Osteoblast (primary cell): Measurements from ENCODE around the gene CFAP53. TPM values are rescaled to one million over a fixed set of nuclear protein-coding genes. Genes with fewer than 3 reads are reported as not detected.

Experiments
- DNase-seq: peaks from one replicate; pipeline ENCODE4 v3.0.0; 2011; ENCODE audit warnings: low spot score, mixed read lengths; ENCODE audit not compliant: insufficient read length; ENCODE audit errors: missing footprints
- H2AFZ ChIP-seq: 2 replicates; pipeline ENCODE4 v1.6.0; 2011; ENCODE audit warnings: mild to moderate bottlenecking, low read length
- H3K27ac ChIP-seq: 2 replicates; pipeline ENCODE4 v1.5.1; 2011; ENCODE audit warnings: mild to moderate bottlenecking, low read depth, low read length, moderate library complexity
- H3K27me3 ChIP-seq: 2 replicates; pipeline ENCODE4 v1.6.0; 2012; ENCODE audit warnings: mild to moderate bottlenecking, control low read depth, inconsistent platforms, low read length, moderate library complexity; ENCODE audit not compliant: insufficient read depth
- H3K36me3 ChIP-seq: 2 replicates; pipeline ENCODE4 v1.5.1; 2011; ENCODE audit warnings: mild to moderate bottlenecking, low read length, control low read depth, moderate library complexity; ENCODE audit not compliant: insufficient read depth
- H3K4me1 ChIP-seq: 2 replicates; pipeline ENCODE4 v1.5.1; 2011; ENCODE audit warnings: mild to moderate bottlenecking, low read length, control low read depth, moderate library complexity; ENCODE audit not compliant: insufficient read depth
- H3K4me2 ChIP-seq: 2 replicates; pipeline ENCODE4 v1.6.0; 2011; ENCODE audit warnings: mild to moderate bottlenecking, low read length; ENCODE audit not compliant: insufficient read depth
- H3K4me3 ChIP-seq: fragments of 200-600 bp; sonication (generic); 3 replicates; pipeline ENCODE4 v1.5.1; 2012; ENCODE audit warnings: mild to moderate bottlenecking, low read length, inconsistent platforms; ENCODE audit not compliant: insufficient read depth
- H3K79me2 ChIP-seq: 2 replicates; pipeline ENCODE4 v1.6.0; 2012; ENCODE audit warnings: mild to moderate bottlenecking, low read length, control low read depth, inconsistent platforms; ENCODE audit not compliant: insufficient read depth
- H3K9me3 ChIP-seq: 2 replicates; pipeline ENCODE4 v1.5.1; 2011; ENCODE audit warnings: low read depth, low read length, control low read depth
- H4K20me1 ChIP-seq: 2 replicates; pipeline ENCODE4 v1.6.0; 2012; ENCODE audit warnings: mild to moderate bottlenecking, low read length, control low read depth; ENCODE audit not compliant: insufficient read depth
- CTCF ChIP-seq: IDR thresholded peaks from 2 replicates; pipeline ENCODE4 v1.5.1; 2011; ENCODE audit warnings: mild to moderate bottlenecking, low read depth, low read length, moderate library complexity; ENCODE audit errors: extremely low read depth
- total RNA-seq: library from RNA; depleted of rRNA; stranded (reverse); fragments of >200 nt; gene quantifications from 2 replicates; pipeline ENCODE4 v1.2.3, GENCODE V29; 2012

Gene CFAP53
- total RNA-seq = 0.36 and 0.59 TPM in 2 replicates

GRCh38 chr18:50266248-50266704 is at the start of gene CFAP53:
Gene CFAP53, minus strand, starts transcription at chr18:50266495. Its CDS starts 91 bp downstream, at chr18:50266404.
- H3K27ac ChIP-seq = peak within 1 kb of the TSS; percentile 50
- peaks cover 13% of the 10 kb centered on the region for H3K4me1 ChIP-seq
- peaks cover 18% of the 10 kb centered on the region for H3K36me3 ChIP-seq
- peak within 1 kb of the TSS; percentile 99 for H2AFZ ChIP-seq
- no peaks in the 10 kb centered on the region for H4K20me1 ChIP-seq
- no peaks in the 10 kb centered on the region for H3K9me3 ChIP-seq
- H3K79me2 ChIP-seq = no peaks in the 10 kb centered on the region
- peak within 1 kb of the TSS; percentile 84 for H3K4me3 ChIP-seq
- peak; percentile 98 for DNase-seq
- H3K27me3 ChIP-seq = no peaks in the 10 kb centered on the region
- H3K4me2 ChIP-seq = peak within 1 kb of the TSS; percentile 90
- no peak for TF ChIP-seq CTCF

GRCh38 chr18:50315100-50315871 is 49.0 kb upstream of the CFAP53 start:
- no peak overlapping the region for H3K27ac ChIP-seq
- no peak overlapping the region for H2AFZ ChIP-seq
- no peak for DNase-seq
- H4K20me1 ChIP-seq = no peaks in the 10 kb centered on the region
- no peak overlapping the region for H3K4me2 ChIP-seq
- no peaks in the 10 kb centered on the region for H3K4me1 ChIP-seq
- peaks cover 6% of the 10 kb centered on the region for H3K27me3 ChIP-seq
- H3K9me3 ChIP-seq = no peaks in the 10 kb centered on the region
- no peak overlapping the region for H3K4me3 ChIP-seq
- H3K36me3 ChIP-seq = no peaks in the 10 kb centered on the region
- H3K79me2 ChIP-seq = no peaks in the 10 kb centered on the region
- no peak for TF ChIP-seq CTCF

- no peak overlapping the region for H3K4me2 ChIP-seq
- no peak for TF ChIP-seq CTCF
- no peaks in the 10 kb centered on the region for H3K79me2 ChIP-seq
- no peak overlapping the region for H3K4me3 ChIP-seq
- H3K4me1 ChIP-seq = no peaks in the 10 kb centered on the region
- H3K27me3 ChIP-seq = peaks cover 6% of the 10 kb centered on the region
- no peaks in the 10 kb centered on the region for H4K20me1 ChIP-seq
- no peak overlapping the region for H3K27ac ChIP-seq
- no peaks in the 10 kb centered on the region for H3K9me3 ChIP-seq
- H2AFZ ChIP-seq = no peak overlapping the region
- DNase-seq = no peak
- no peaks in the 10 kb centered on the region for H3K36me3 ChIP-seq
Measured at GRCh38 chr18:50313873-50314460, 47.7 kb upstream of the CFAP53 start.

GRCh38 chr18:50313031-50313607 is 46.8 kb upstream of the CFAP53 start:
- Histone ChIP-seq H3K4me2 (no peak overlapping the region), H3K27ac (no peak overlapping the region), H3K36me3 (no peaks in the 10 kb centered on the region), H4K20me1 (no peaks in the 10 kb centered on the region), H3K4me3 (no peak overlapping the region), H2AFZ (no peak overlapping the region), H3K9me3 (no peaks in the 10 kb centered on the region), H3K27me3 (peaks cover 6% of the 10 kb centered on the region), H3K4me1 (peaks cover 3% of the 10 kb centered on the region), H3K79me2 (no peaks in the 10 kb centered on the region)
- no peak for DNase-seq
- no peak for TF ChIP-seq CTCF
